SJSA1 (cell line): ENCODE measurements around the gene SCUBE3. TPM values are rescaled to one million over a fixed set of nuclear protein-coding genes. Genes with fewer than 3 reads are reported as not detected.

Source experiments
- DNase-seq, 2 experiments: peaks; one replicate each; pipeline ENCODE4 v3.0.0-alpha.2; 2015 to 2020; ENCODE audit warnings: low spot score in 2 of 2, low read depth in 1 of 2
- H3K27ac ChIP-seq: fragments of 250-450 bp; sonication (Bioruptor Pico); 2 replicates; pipeline ENCODE4 v1.5.1; 2020; ENCODE audit warnings: mild to moderate bottlenecking, moderate library complexity
- H3K27me3 ChIP-seq: fragments of 250-450 bp; sonication (Bioruptor Pico); replicated peaks from 2 replicates; pipeline ENCODE4 v1.5.1; 2020; ENCODE audit warnings: mild to moderate bottlenecking, moderate library complexity
- H3K36me3 ChIP-seq: fragments of 250-450 bp; sonication (Bioruptor Pico); 2 replicates; pipeline ENCODE4 v1.5.1; 2020; ENCODE audit warnings: mild to moderate bottlenecking
- H3K4me1 ChIP-seq: fragments of 250-450 bp; sonication (Bioruptor Pico); replicated peaks from 2 replicates; pipeline ENCODE4 v1.6.1; 2021; ENCODE audit warnings: mild to moderate bottlenecking
- H3K4me3 ChIP-seq: fragments of 250-450 bp; sonication (Bioruptor Pico); 2 replicates; pipeline ENCODE4 v1.5.1; 2020; ENCODE audit warnings: mild to moderate bottlenecking
- H3K9me3 ChIP-seq: fragments of 250-450 bp; sonication (Bioruptor Pico); replicated peaks from 2 replicates; pipeline ENCODE4 v1.5.1; 2020; ENCODE audit warnings: mild to moderate bottlenecking
- total RNA-seq: library from RNA; depleted of rRNA; stranded (reverse); fragments of >200 nt; shearing (Covaris generic); gene quantifications from 2 replicates; pipeline ENCODE4 v1.2.3, GENCODE V29; 2014

Gene SCUBE3
- total RNA-seq, 1 experiment from 2014 or later: 4.7 TPM

GRCh38 chr6:35176301-35177024 is 37.3 kb upstream of the SCUBE3 start:
- Histone ChIP-seq H3K27ac (no peak overlapping the region), H3K4me1 (peaks cover 73% of the 10 kb centered on the region), H3K27me3 (no peaks in the 10 kb centered on the region)

GRCh38 chr6:35177157-35177556 is 36.6 kb upstream of the SCUBE3 start:
- Histone ChIP-seq H3K36me3 (no peaks in the 10 kb centered on the region), H3K27ac (no peak overlapping the region)

More at GRCh38 chr6:35176301-35177024, 37.3 kb upstream of the SCUBE3 start:
- H3K36me3 ChIP-seq: no peaks in the 10 kb centered on the region
- H3K9me3 ChIP-seq: no peaks in the 10 kb centered on the region
- no peak overlapping the region for H3K4me3 ChIP-seq
- no peak for DNase-seq

GRCh38 chr6:35177596-35177995 is 36.2 kb upstream of the SCUBE3 start:
- DNase-seq: no peak
- H3K9me3 ChIP-seq: no peaks in the 10 kb centered on the region
- H3K27me3 ChIP-seq: no peaks in the 10 kb centered on the region
- no peaks in the 10 kb centered on the region for H3K36me3 ChIP-seq
- H3K4me3 ChIP-seq: no peak overlapping the region
- H3K4me1 ChIP-seq: peaks cover 70% of the 10 kb centered on the region
- H3K27ac ChIP-seq: no peak overlapping the region

More at GRCh38 chr6:35177157-35177556, 36.6 kb upstream of the SCUBE3 start:
- no peak overlapping the region for H3K4me3 ChIP-seq
- no peak for DNase-seq
- no peaks in the 10 kb centered on the region for H3K27me3 ChIP-seq
- no peaks in the 10 kb centered on the region for H3K9me3 ChIP-seq
- H3K4me1 ChIP-seq: peaks cover 73% of the 10 kb centered on the region

- Histone ChIP-seq H3K27ac (no peak overlapping the region), H3K27me3 (no peaks in the 10 kb centered on the region), H3K9me3 (no peaks in the 10 kb centered on the region), H3K4me1 (peaks cover 68% of the 10 kb centered on the region), H3K36me3 (no peaks in the 10 kb centered on the region), H3K4me3 (no peak overlapping the region)
- no peak for DNase-seq
Measured at GRCh38 chr6:35178012-35178411, 35.7 kb upstream of the SCUBE3 start.

- peaks cover 59% of the 10 kb centered on the region for H3K4me1 ChIP-seq
- H3K9me3 ChIP-seq: no peaks in the 10 kb centered on the region
- no peaks in the 10 kb centered on the region for H3K27me3 ChIP-seq
- H3K36me3 ChIP-seq: no peaks in the 10 kb centered on the region
- no peak overlapping the region for H3K27ac ChIP-seq
- no peak overlapping the region for H3K4me3 ChIP-seq
- DNase-seq: no peak
Measured at GRCh38 chr6:35178932-35179832, 34.6 kb upstream of the SCUBE3 start.

GRCh38 chr6:35179901-35180535 is 33.7 kb upstream of the SCUBE3 start:
- Histone ChIP-seq H3K4me1 (peaks cover 64% of the 10 kb centered on the region), H3K36me3 (no peaks in the 10 kb centered on the region), H3K27ac (no peak overlapping the region), H3K9me3 (no peaks in the 10 kb centered on the region), H3K27me3 (no peaks in the 10 kb centered on the region), H3K4me3 (no peak overlapping the region)
- no peak for DNase-seq

- no peak overlapping the region for H3K4me3 ChIP-seq
- peaks cover 77% of the 10 kb centered on the region for H3K4me1 ChIP-seq
- peak in 1 of 2 experiments; percentile 57 for DNase-seq
- H3K27ac ChIP-seq: peak overlapping the region; percentile 11
- no peaks in the 10 kb centered on the region for H3K9me3 ChIP-seq
- H3K27me3 ChIP-seq: no peaks in the 10 kb centered on the region
- H3K36me3 ChIP-seq: no peaks in the 10 kb centered on the region
Measured at GRCh38 chr6:35181308-35181932, 32.3 kb upstream of the SCUBE3 start.

- peak; percentile 50 to 69 for DNase-seq
Measured at GRCh38 chr6:35181933-35182612, 31.7 kb upstream of the SCUBE3 start.

GRCh38 chr6:35183281-35183680 is 30.5 kb upstream of the SCUBE3 start:
- no peak for DNase-seq
- Histone ChIP-seq H3K4me1 (peaks cover 65% of the 10 kb centered on the region), H3K27me3 (no peaks in the 10 kb centered on the region), H3K27ac (no peak overlapping the region), H3K36me3 (no peaks in the 10 kb centered on the region), H3K9me3 (no peaks in the 10 kb centered on the region), H3K4me3 (no peak overlapping the region)

More at GRCh38 chr6:35181933-35182612, 31.7 kb upstream of the SCUBE3 start:
- Histone ChIP-seq H3K4me1 (peaks cover 77% of the 10 kb centered on the region), H3K4me3 (no peak overlapping the region), H3K36me3 (no peaks in the 10 kb centered on the region), H3K9me3 (no peaks in the 10 kb centered on the region), H3K27me3 (no peaks in the 10 kb centered on the region), H3K27ac (peak overlapping the region; percentile 11; the same call in 1 of the 2 replicates)

GRCh38 chr6:35183935-35184334 is 29.8 kb upstream of the SCUBE3 start:
- Histone ChIP-seq H3K36me3 (no peaks in the 10 kb centered on the region), H3K4me1 (peaks cover 58% of the 10 kb centered on the region), H3K9me3 (no peaks in the 10 kb centered on the region), H3K27ac (0 out of 2 replicates have a peak overlapping the region, but pooled peaks have one; percentile 15), H3K4me3 (no peak overlapping the region), H3K27me3 (no peaks in the 10 kb centered on the region)
- DNase-seq: no peak

- no peaks in the 10 kb centered on the region for H3K36me3 ChIP-seq
- H3K27ac ChIP-seq: peak overlapping the region; percentile 54
- no peak for DNase-seq
- no peak overlapping the region for H3K4me3 ChIP-seq
- no peaks in the 10 kb centered on the region for H3K9me3 ChIP-seq
- peaks cover 50% of the 10 kb centered on the region for H3K4me1 ChIP-seq
- no peaks in the 10 kb centered on the region for H3K27me3 ChIP-seq
Measured at GRCh38 chr6:35184580-35185301, 29.0 kb upstream of the SCUBE3 start.

GRCh38 chr6:35185302-35185681 is 28.5 kb upstream of the SCUBE3 start:
- Histone ChIP-seq H3K27ac (peak overlapping the region; percentile 54), H3K4me3 (no peak overlapping the region), H3K36me3 (no peaks in the 10 kb centered on the region), H3K27me3 (no peaks in the 10 kb centered on the region), H3K4me1 (peaks cover 47% of the 10 kb centered on the region), H3K9me3 (no peaks in the 10 kb centered on the region)
- peak; percentile 71 to 78 for DNase-seq
